WTC11 (cell line): Measurements from ENCODE around the gene C4orf50. TPM values are rescaled to one million over a fixed set of nuclear protein-coding genes. Genes with fewer than 3 reads are reported as not detected.

Experiments used
- ATAC-seq: fragments of 200-7000 bp; cut with Tn5 transposase; 2 replicates; pipeline ENCODE4 v1.10.0; 2021; ENCODE audit warnings: mild to moderate bottlenecking, moderate library complexity
- CTCF ChIA-PET: fragments of 300-600 bp; sonication (Branson Sonifier 250); formaldehyde crosslinking; loops from one replicate; lab custom pipeline; 2021; ENCODE audit warnings: antibody characterized with exemption; lab: Charles Lee
- POLR2A ChIA-PET: fragments of 350-600 bp; sonication (Branson Sonifier 250); formaldehyde crosslinking; loops from one replicate; lab custom pipeline; 2021; ENCODE audit warnings: antibody characterized with exemption; lab: Charles Lee
- DNase-seq: peaks from one replicate; pipeline ENCODE4 v3.0.0; 2021; ENCODE audit warnings: low spot score
- H3K27ac Mint-ChIP-seq: 2 replicates; pipeline ENCODE4 v1.8.0; 2021; ENCODE audit warnings: mixed read lengths
- H3K27me3 Mint-ChIP-seq: 2 replicates; pipeline ENCODE4 v1.8.0; 2021; ENCODE audit warnings: low read depth, mild to moderate bottlenecking, moderate library complexity, mixed read lengths
- H3K36me3 Mint-ChIP-seq: 2 replicates; pipeline ENCODE4 v1.8.0; 2021; ENCODE audit warnings: mixed read lengths
- H3K4me1 Mint-ChIP-seq: 2 replicates; pipeline ENCODE4 v1.8.0; 2022; ENCODE audit warnings: mixed read lengths
- H3K4me3 Mint-ChIP-seq: 2 replicates; pipeline ENCODE4 v1.8.0; 2021; ENCODE audit warnings: mild to moderate bottlenecking, moderate library complexity, mixed read lengths
- H3K9me3 Mint-ChIP-seq: 2 replicates; pipeline ENCODE4 v1.8.0; 2021; ENCODE audit warnings: mixed read lengths
- FOXP1 ChIP-seq: sonication (generic); formaldehyde crosslinking; IDR thresholded peaks from 2 replicates; pipeline ENCODE4 v1.8.0; 2022; ENCODE audit warnings: missing genetic modification reagents, mild to moderate bottlenecking, moderate library complexity, borderline replicate concordance
- GTF2I ChIP-seq: fragments of 250-450 bp; sonication (Bioruptor Pico); conservative IDR thresholded peaks from 2 replicates; pipeline ENCODE4 v1.4.0; 2021; ENCODE audit warnings: mild to moderate bottlenecking
- HMGA2 ChIP-seq: fragments of 250-450 bp; sonication (Bioruptor Pico); IDR thresholded peaks from 2 replicates; pipeline ENCODE4 v1.4.0; 2021; ENCODE audit warnings: mild to moderate bottlenecking, moderate library complexity
- NR2C2 ChIP-seq: sonication (generic); formaldehyde crosslinking; IDR thresholded peaks from 2 replicates; pipeline ENCODE4 v1.8.0; 2022; ENCODE audit warnings: mild to moderate bottlenecking, missing genetic modification reagents
- TEAD4 ChIP-seq: sonication (generic); formaldehyde crosslinking; IDR thresholded peaks from 2 replicates; pipeline ENCODE4 v1.8.0; 2022; ENCODE audit warnings: mild to moderate bottlenecking, missing genetic modification reagents
- ZNF121 ChIP-seq: sonication (generic); formaldehyde crosslinking; IDR thresholded peaks from 2 replicates; pipeline ENCODE4 v1.8.0; 2023; ENCODE audit warnings: missing genetic modification reagents
- ZNF423 ChIP-seq: fragments of 250-450 bp; sonication (Bioruptor Pico); IDR thresholded peaks from 2 replicates; pipeline ENCODE4 v2.1.2; 2022; ENCODE audit warnings: mild to moderate bottlenecking, moderate library complexity
- total RNA-seq: library from RNA; stranded (reverse); gene quantifications from 3 replicates; pipeline ENCODE4 v1.2.3, GENCODE V29; 2021
- TF ChIP-seq, protein P1 (sequence below): fragments of 250-450 bp; sonication (Bioruptor Pico); IDR thresholded peaks from 2 replicates; pipeline ENCODE4 v1.8.0; 2021; ENCODE audit warnings: mild to moderate bottlenecking
- TF ChIP-seq, protein P2 (sequence below): sonication (generic); formaldehyde crosslinking; IDR thresholded peaks from 2 replicates; pipeline ENCODE4 v1.8.1; 2023; ENCODE audit warnings: mild to moderate bottlenecking, missing genetic modification reagents, moderate library complexity
- TF ChIP-seq, protein P3 (sequence below): sonication (generic); formaldehyde crosslinking; IDR thresholded peaks from 2 replicates; pipeline ENCODE4 v1.8.1; 2023; ENCODE audit warnings: mild to moderate bottlenecking, missing genetic modification reagents, borderline replicate concordance
- TF ChIP-seq, protein P4 (sequence below): sonication (generic); formaldehyde crosslinking; IDR thresholded peaks from 2 replicates; pipeline ENCODE4 v1.8.1; 2022; ENCODE audit warnings: low read depth, missing genetic modification reagents, borderline replicate concordance
- TF ChIP-seq, protein P5 (sequence below): sonication (generic); formaldehyde crosslinking; IDR thresholded peaks from 2 replicates; pipeline ENCODE4 v1.8.0; 2023; ENCODE audit warnings: mild to moderate bottlenecking, missing genetic modification reagents
- TF ChIP-seq, protein P6 (sequence below): fragments of 250-450 bp; sonication (Bioruptor Pico); IDR thresholded peaks from 2 replicates; pipeline ENCODE4 v1.9.0; 2021; ENCODE audit warnings: mild to moderate bottlenecking, borderline replicate concordance
- TF ChIP-seq, protein P7 (sequence below): fragments of 250-450 bp; sonication (Bioruptor Pico); IDR thresholded peaks from 2 replicates; pipeline ENCODE4 v1.9.0; 2021; ENCODE audit warnings: moderate library complexity, mild to moderate bottlenecking, inconsistent platforms, borderline replicate concordance
- TF ChIP-seq, protein P8 (sequence below): sonication (generic); formaldehyde crosslinking; IDR thresholded peaks from 2 replicates; pipeline ENCODE4 v1.8.0; 2022; ENCODE audit warnings: mild to moderate bottlenecking, missing genetic modification reagents

C4orf50 gene
- total RNA-seq, 1 experiment from 2014 or later = 0.17 TPM

DNA sequence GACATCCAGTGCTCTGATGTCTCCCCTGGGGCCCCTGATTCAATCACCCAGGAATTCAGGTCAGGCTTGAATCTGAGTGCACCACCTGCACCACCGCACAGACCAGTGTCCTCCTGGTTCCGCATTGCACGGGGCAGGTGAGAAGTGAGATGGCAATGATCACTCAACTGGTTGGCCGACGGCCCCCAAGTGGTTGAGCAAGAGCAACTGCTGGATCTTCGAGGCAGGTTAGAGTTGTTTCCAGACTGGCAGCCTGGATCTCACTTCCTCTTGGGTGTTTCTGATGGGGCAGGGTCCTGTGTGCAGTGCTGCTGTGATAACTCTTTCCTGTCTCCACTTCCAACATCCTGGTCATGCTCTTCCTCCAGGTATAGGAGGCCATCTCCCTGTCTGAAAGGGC, 50.4 kb downstream of the C4orf50 start:
- H3K27ac Mint-ChIP-seq = no peak overlapping the region
- DNase-seq (no peak), ATAC-seq (peak; percentile 50)
- H3K4me3 Mint-ChIP-seq = no peak overlapping the region
- H3K27me3 Mint-ChIP-seq = peaks cover 6% of the 10 kb centered on the region; the same call in 1 of the 2 replicates
- TF ChIP-seq ZNF423 (CRISPR knock-in tag) = no peak
- TF ChIP-seq ZNF121 (CRISPR knock-in tag) = 0 out of 2 replicates have a peak, but pooled peaks have one; percentile 32
- no peak for TF ChIP-seq TEAD4 (CRISPR knock-in tag)
- H3K9me3 Mint-ChIP-seq = no peaks in the 10 kb centered on the region
- CTCF ChIA-PET = no interaction called here
- H3K36me3 Mint-ChIP-seq = no peaks in the 10 kb centered on the region
- POLR2A ChIA-PET = no interaction called here
- peaks cover 30% of the 10 kb centered on the region for H3K4me1 Mint-ChIP-seq

DNA sequence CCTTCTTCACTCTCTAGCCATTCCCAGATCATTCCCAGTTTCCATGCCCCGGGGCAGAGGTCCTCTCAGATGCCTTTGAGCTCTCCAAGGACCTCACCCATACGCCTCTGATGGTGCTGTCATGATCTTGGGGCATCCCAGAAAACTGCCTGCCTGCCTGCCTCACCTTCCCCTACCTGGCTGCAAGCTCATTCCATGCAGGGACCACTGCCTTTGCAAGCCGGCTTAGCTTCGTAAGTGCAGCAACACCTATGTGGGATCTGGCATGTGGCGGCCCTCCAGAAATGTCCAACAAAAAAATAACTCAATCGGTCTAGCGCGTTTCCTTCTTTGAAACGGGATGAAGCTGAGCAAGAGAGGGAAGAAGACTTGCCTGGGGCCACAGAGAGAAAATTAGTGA, 53.0 kb downstream of the C4orf50 start:
- ATAC-seq (no peak), DNase-seq (no peak)
- ChIA-PET CTCF (interaction anchor here (1.7 to 2.7 kb wide), 2 partner anchors 15 to 143 kb away, joined by 5 to 14 read pairs; no protein-coding TSS in a partner anchor), POLR2A (interaction anchor here (0.6 kb wide), 1 partner anchor 107 kb away, joined by 3 read pairs; no protein-coding TSS in a partner anchor)
- Mint-ChIP-seq H3K9me3 (no peaks in the 10 kb centered on the region), H3K27me3 (peaks cover 9% of the 10 kb centered on the region), H3K27ac (no peak overlapping the region), H3K4me1 (peaks cover 12% of the 10 kb centered on the region), H3K36me3 (no peaks in the 10 kb centered on the region), H3K4me3 (no peak overlapping the region)
- TF ChIP-seq FOXP1 (no peak), NR2C2 (no peak), GTF2I (no peak), HMGA2 (CRISPR knock-in tag) (no peak)
- TF ChIP-seq, protein P1, sequence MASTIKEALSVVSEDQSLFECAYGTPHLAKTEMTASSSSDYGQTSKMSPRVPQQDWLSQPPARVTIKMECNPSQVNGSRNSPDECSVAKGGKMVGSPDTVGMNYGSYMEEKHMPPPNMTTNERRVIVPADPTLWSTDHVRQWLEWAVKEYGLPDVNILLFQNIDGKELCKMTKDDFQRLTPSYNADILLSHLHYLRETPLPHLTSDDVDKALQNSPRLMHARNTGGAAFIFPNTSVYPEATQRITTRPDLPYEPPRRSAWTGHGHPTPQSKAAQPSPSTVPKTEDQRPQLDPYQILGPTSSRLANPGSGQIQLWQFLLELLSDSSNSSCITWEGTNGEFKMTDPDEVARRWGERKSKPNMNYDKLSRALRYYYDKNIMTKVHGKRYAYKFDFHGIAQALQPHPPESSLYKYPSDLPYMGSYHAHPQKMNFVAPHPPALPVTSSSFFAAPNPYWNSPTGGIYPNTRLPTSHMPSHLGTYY (CRISPR knock-in tag) = no peak
- TF ChIP-seq, protein P2, sequence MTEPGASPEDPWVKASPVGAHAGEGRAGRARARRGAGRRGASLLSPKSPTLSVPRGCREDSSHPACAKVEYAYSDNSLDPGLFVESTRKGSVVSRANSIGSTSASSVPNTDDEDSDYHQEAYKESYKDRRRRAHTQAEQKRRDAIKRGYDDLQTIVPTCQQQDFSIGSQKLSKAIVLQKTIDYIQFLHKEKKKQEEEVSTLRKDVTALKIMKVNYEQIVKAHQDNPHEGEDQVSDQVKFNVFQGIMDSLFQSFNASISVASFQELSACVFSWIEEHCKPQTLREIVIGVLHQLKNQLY = no peak
- TF ChIP-seq, protein P3, sequence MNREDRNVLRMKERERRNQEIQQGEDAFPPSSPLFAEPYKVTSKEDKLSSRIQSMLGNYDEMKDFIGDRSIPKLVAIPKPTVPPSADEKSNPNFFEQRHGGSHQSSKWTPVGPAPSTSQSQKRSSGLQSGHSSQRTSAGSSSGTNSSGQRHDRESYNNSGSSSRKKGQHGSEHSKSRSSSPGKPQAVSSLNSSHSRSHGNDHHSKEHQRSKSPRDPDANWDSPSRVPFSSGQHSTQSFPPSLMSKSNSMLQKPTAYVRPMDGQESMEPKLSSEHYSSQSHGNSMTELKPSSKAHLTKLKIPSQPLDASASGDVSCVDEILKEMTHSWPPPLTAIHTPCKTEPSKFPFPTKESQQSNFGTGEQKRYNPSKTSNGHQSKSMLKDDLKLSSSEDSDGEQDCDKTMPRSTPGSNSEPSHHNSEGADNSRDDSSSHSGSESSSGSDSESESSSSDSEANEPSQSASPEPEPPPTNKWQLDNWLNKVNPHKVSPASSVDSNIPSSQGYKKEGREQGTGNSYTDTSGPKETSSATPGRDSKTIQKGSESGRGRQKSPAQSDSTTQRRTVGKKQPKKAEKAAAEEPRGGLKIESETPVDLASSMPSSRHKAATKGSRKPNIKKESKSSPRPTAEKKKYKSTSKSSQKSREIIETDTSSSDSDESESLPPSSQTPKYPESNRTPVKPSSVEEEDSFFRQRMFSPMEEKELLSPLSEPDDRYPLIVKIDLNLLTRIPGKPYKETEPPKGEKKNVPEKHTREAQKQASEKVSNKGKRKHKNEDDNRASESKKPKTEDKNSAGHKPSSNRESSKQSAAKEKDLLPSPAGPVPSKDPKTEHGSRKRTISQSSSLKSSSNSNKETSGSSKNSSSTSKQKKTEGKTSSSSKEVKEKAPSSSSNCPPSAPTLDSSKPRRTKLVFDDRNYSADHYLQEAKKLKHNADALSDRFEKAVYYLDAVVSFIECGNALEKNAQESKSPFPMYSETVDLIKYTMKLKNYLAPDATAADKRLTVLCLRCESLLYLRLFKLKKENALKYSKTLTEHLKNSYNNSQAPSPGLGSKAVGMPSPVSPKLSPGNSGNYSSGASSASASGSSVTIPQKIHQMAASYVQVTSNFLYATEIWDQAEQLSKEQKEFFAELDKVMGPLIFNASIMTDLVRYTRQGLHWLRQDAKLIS = no peak
- TF ChIP-seq, protein P4, sequence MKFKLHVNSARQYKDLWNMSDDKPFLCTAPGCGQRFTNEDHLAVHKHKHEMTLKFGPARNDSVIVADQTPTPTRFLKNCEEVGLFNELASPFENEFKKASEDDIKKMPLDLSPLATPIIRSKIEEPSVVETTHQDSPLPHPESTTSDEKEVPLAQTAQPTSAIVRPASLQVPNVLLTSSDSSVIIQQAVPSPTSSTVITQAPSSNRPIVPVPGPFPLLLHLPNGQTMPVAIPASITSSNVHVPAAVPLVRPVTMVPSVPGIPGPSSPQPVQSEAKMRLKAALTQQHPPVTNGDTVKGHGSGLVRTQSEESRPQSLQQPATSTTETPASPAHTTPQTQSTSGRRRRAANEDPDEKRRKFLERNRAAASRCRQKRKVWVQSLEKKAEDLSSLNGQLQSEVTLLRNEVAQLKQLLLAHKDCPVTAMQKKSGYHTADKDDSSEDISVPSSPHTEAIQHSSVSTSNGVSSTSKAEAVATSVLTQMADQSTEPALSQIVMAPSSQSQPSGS (CRISPR knock-in tag) = no peak
- TF ChIP-seq, protein P5, sequence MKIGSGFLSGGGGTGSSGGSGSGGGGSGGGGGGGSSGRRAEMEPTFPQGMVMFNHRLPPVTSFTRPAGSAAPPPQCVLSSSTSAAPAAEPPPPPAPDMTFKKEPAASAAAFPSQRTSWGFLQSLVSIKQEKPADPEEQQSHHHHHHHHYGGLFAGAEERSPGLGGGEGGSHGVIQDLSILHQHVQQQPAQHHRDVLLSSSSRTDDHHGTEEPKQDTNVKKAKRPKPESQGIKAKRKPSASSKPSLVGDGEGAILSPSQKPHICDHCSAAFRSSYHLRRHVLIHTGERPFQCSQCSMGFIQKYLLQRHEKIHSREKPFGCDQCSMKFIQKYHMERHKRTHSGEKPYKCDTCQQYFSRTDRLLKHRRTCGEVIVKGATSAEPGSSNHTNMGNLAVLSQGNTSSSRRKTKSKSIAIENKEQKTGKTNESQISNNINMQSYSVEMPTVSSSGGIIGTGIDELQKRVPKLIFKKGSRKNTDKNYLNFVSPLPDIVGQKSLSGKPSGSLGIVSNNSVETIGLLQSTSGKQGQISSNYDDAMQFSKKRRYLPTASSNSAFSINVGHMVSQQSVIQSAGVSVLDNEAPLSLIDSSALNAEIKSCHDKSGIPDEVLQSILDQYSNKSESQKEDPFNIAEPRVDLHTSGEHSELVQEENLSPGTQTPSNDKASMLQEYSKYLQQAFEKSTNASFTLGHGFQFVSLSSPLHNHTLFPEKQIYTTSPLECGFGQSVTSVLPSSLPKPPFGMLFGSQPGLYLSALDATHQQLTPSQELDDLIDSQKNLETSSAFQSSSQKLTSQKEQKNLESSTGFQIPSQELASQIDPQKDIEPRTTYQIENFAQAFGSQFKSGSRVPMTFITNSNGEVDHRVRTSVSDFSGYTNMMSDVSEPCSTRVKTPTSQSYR (CRISPR knock-in tag) = no peak
- TF ChIP-seq, protein P6, sequence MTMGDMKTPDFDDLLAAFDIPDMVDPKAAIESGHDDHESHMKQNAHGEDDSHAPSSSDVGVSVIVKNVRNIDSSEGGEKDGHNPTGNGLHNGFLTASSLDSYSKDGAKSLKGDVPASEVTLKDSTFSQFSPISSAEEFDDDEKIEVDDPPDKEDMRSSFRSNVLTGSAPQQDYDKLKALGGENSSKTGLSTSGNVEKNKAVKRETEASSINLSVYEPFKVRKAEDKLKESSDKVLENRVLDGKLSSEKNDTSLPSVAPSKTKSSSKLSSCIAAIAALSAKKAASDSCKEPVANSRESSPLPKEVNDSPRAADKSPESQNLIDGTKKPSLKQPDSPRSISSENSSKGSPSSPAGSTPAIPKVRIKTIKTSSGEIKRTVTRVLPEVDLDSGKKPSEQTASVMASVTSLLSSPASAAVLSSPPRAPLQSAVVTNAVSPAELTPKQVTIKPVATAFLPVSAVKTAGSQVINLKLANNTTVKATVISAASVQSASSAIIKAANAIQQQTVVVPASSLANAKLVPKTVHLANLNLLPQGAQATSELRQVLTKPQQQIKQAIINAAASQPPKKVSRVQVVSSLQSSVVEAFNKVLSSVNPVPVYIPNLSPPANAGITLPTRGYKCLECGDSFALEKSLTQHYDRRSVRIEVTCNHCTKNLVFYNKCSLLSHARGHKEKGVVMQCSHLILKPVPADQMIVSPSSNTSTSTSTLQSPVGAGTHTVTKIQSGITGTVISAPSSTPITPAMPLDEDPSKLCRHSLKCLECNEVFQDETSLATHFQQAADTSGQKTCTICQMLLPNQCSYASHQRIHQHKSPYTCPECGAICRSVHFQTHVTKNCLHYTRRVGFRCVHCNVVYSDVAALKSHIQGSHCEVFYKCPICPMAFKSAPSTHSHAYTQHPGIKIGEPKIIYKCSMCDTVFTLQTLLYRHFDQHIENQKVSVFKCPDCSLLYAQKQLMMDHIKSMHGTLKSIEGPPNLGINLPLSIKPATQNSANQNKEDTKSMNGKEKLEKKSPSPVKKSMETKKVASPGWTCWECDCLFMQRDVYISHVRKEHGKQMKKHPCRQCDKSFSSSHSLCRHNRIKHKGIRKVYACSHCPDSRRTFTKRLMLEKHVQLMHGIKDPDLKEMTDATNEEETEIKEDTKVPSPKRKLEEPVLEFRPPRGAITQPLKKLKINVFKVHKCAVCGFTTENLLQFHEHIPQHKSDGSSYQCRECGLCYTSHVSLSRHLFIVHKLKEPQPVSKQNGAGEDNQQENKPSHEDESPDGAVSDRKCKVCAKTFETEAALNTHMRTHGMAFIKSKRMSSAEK (CRISPR knock-in tag) = no peak
- TF ChIP-seq, protein P7, sequence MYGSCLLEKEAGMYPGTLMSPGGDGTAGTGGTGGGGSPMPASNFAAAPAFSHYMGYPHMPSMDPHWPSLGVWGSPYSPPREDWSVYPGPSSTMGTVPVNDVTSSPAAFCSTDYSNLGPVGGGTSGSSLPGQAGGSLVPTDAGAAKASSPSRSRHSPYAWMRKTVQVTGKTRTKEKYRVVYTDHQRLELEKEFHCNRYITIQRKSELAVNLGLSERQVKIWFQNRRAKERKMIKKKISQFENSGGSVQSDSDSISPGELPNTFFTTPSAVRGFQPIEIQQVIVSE (CRISPR knock-in tag) = no peak
- TF ChIP-seq, protein P8, sequence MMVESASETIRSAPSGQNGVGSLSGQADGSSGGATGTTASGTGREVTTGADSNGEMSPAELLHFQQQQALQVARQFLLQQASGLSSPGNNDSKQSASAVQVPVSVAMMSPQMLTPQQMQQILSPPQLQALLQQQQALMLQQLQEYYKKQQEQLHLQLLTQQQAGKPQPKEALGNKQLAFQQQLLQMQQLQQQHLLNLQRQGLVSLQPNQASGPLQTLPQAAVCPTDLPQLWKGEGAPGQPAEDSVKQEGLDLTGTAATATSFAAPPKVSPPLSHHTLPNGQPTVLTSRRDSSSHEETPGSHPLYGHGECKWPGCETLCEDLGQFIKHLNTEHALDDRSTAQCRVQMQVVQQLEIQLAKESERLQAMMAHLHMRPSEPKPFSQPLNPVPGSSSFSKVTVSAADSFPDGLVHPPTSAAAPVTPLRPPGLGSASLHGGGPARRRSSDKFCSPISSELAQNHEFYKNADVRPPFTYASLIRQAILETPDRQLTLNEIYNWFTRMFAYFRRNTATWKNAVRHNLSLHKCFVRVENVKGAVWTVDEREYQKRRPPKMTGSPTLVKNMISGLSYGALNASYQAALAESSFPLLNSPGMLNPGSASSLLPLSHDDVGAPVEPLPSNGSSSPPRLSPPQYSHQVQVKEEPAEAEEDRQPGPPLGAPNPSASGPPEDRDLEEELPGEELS (CRISPR knock-in tag) = no peak
